ENCODE results near the gene TRAPPC14. TPM values are rescaled to one million over a fixed set of nuclear protein-coding genes. Genes with fewer than 3 reads are reported as not detected.

The TRAPPC14 gene
- total and polyA plus RNA-seq, 4 experiments from 2014 or later = 1.4 to 73.0 (median 37.1) TPM

- no peak overlapping the region for H3K27ac ChIP-seq (ENCODE audit: low read depth, low read length)
- ChIA-PET CTCF (ENCODE audit: partially characterized antibody) (no interaction called here), POLR2A (ENCODE audit: partially characterized antibody) (interaction anchor here (0.6 kb wide), 2 partner anchors 44 to 54 kb away, joined by 3 read pairs; no protein-coding TSS in a partner anchor)
- H3K4me3 ChIP-seq (ENCODE audit: low read length in 2 of 2) = no peak overlapping the region
- peaks cover 44% of the 10 kb centered on the region for H3K36me3 ChIP-seq (ENCODE audit: insufficient read depth, low read length)
- no peaks in the 10 kb centered on the region for H3K27me3 ChIP-seq (ENCODE audit: insufficient read depth, low read length)
- Mint-ChIP-seq H3K4me1 (no peaks in the 10 kb centered on the region), H3K27me3 (no peaks in the 10 kb centered on the region), H3K27ac (no peak overlapping the region), H3K4me3 (no peak overlapping the region), H3K36me3 (peaks cover 33 to 55% of the 10 kb centered on the region in 2 donors), H3K9me3 (no peaks in the 10 kb centered on the region)
- DNase-seq = no peak
- no peaks in the 10 kb centered on the region for H3K9me3 ChIP-seq (ENCODE audit: control insufficient read depth in 1 of 2, low read length in 2 of 2)
- intact Hi-C loops (cut with micrococcal nuclease) = no loop called here
- no peaks in the 10 kb centered on the region for H3K4me1 ChIP-seq (ENCODE audit: insufficient read depth, low read length)
Measured at GRCh38 chr7:100109521-100110163, 48.9 kb downstream of the TRAPPC14 start.

GRCh38 chr7:100107890-100108289 lies 50.6 kb downstream of the TRAPPC14 start:
- H3K9me3 ChIP-seq (ENCODE audit: control insufficient read depth in 1 of 2, low read length in 2 of 2) = no peaks in the 10 kb centered on the region
- no peaks in the 10 kb centered on the region for H3K27me3 ChIP-seq (ENCODE audit: insufficient read depth, low read length)
- peak overlapping the region in 1 of 7 donors; percentile 25 for H3K27ac Mint-ChIP-seq
- peaks cover 33 to 56% of the 10 kb centered on the region in 2 donors for H3K36me3 Mint-ChIP-seq
- ChIA-PET POLR2A (ENCODE audit: partially characterized antibody) (no interaction called here), CTCF (ENCODE audit: partially characterized antibody) (interaction anchor here (1.0 kb wide), 1 partner anchor 117 kb away, joined by 3 read pairs; no protein-coding TSS in a partner anchor)
- H3K27ac ChIP-seq (ENCODE audit: low read depth, low read length) = no peak overlapping the region
- peaks cover 0 to 8% (median under 1%) of the 10 kb centered on the region in 4 donors for H3K4me1 Mint-ChIP-seq
- no peaks in the 10 kb centered on the region for H3K4me1 ChIP-seq (ENCODE audit: insufficient read depth, low read length)
- H3K27me3 Mint-ChIP-seq = no peaks in the 10 kb centered on the region
- no peak overlapping the region for H3K4me3 Mint-ChIP-seq
- H3K9me3 Mint-ChIP-seq = no peaks in the 10 kb centered on the region
- intact Hi-C loops (cut with micrococcal nuclease) = no loop called here
- no peak for DNase-seq
- H3K4me3 ChIP-seq (ENCODE audit: low read length in 2 of 2) = no peak overlapping the region
- peaks cover 37% of the 10 kb centered on the region for H3K36me3 ChIP-seq (ENCODE audit: insufficient read depth, low read length)

- Mint-ChIP-seq H3K27me3 (no peaks in the 10 kb centered on the region), H3K9me3 (no peaks in the 10 kb centered on the region), H3K27ac (no peak overlapping the region), H3K36me3 (peaks cover 32 to 51% of the 10 kb centered on the region in 2 donors), H3K4me3 (no peak overlapping the region), H3K4me1 (peaks cover 3 to 14% (median 5%) of the 10 kb centered on the region in 4 donors)
- DNase-seq = no peak
- ChIA-PET CTCF (ENCODE audit: partially characterized antibody) (interaction anchor here (1.0 kb wide), 1 partner anchor 116 kb away, joined by 3 read pairs; no protein-coding TSS in a partner anchor), POLR2A (ENCODE audit: partially characterized antibody) (no interaction called here)
- intact Hi-C loops (cut with micrococcal nuclease) = no loop called here
- no peak overlapping the region for H3K4me3 ChIP-seq (ENCODE audit: low read length in 2 of 2)
- no peak overlapping the region for H3K27ac ChIP-seq (ENCODE audit: low read depth, low read length)
- peaks cover 37% of the 10 kb centered on the region for H3K36me3 ChIP-seq (ENCODE audit: insufficient read depth, low read length)
- H3K4me1 ChIP-seq (ENCODE audit: insufficient read depth, low read length) = peaks cover 3% of the 10 kb centered on the region
- no peaks in the 10 kb centered on the region for H3K27me3 ChIP-seq (ENCODE audit: insufficient read depth, low read length)
- H3K9me3 ChIP-seq (ENCODE audit: control insufficient read depth in 1 of 2, low read length in 2 of 2) = no peaks in the 10 kb centered on the region
Measured at GRCh38 chr7:100107125-100107737, 51.3 kb downstream of the TRAPPC14 start.

- CTCF ChIA-PET (ENCODE audit: partially characterized antibody) = no interaction called here
Measured at GRCh38 chr7:100106633-100107032, 51.9 kb downstream of the TRAPPC14 start.

GRCh38 chr7:100105534-100105933 lies 53.0 kb downstream of the TRAPPC14 start:
- Histone ChIP-seq H3K4me3 (ENCODE audit: low read length in 2 of 2) (no peak overlapping the region), H3K36me3 (ENCODE audit: insufficient read depth, low read length) (peaks cover 23% of the 10 kb centered on the region), H3K27ac (ENCODE audit: low read depth, low read length) (no peak overlapping the region), H3K27me3 (ENCODE audit: insufficient read depth, low read length) (no peaks in the 10 kb centered on the region), H3K4me1 (ENCODE audit: insufficient read depth, low read length) (peaks cover 8% of the 10 kb centered on the region), H3K9me3 (ENCODE audit: control insufficient read depth in 1 of 2, low read length in 2 of 2) (no peaks in the 10 kb centered on the region)
- intact Hi-C loops (cut with micrococcal nuclease) = no loop called here
- Mint-ChIP-seq H3K27me3 (peaks cover 0 to under 1% of the 10 kb centered on the region in 2 donors), H3K27ac (peak overlapping the region in 1 of 7 donors; percentile 19), H3K4me1 (peaks cover 3 to 18% (median 11%) of the 10 kb centered on the region in 4 donors), H3K4me3 (no peak overlapping the region), H3K9me3 (no peaks in the 10 kb centered on the region), H3K36me3 (peaks cover 21 to 47% of the 10 kb centered on the region in 2 donors)
- POLR2A ChIA-PET (ENCODE audit: partially characterized antibody) = interaction anchor here (0.8 to 8.2 kb wide), 3 partner anchors 9 to 18 kb away, joined by 3 to 175 read pairs (median 4); partner anchors contain the start of genes CNPY4 and MBLAC1
- no peak for DNase-seq
- CTCF ChIA-PET (ENCODE audit: partially characterized antibody) = interaction anchor here (0.6 to 1.5 kb wide), 2 partner anchors 25 to 77 kb away, joined by 3 read pairs; no protein-coding TSS in a partner anchor

More at GRCh38 chr7:100106633-100107032, 51.9 kb downstream of the TRAPPC14 start:
- no peak overlapping the region for H3K27ac Mint-ChIP-seq
- no peak overlapping the region for H3K4me3 Mint-ChIP-seq
- DNase-seq = no peak
- H3K27ac ChIP-seq (ENCODE audit: low read depth, low read length) = no peak overlapping the region
- H3K36me3 ChIP-seq (ENCODE audit: insufficient read depth, low read length) = peaks cover 32% of the 10 kb centered on the region
- H3K9me3 Mint-ChIP-seq = no peaks in the 10 kb centered on the region
- intact Hi-C loops (cut with micrococcal nuclease) = no loop called here
- H3K27me3 Mint-ChIP-seq = no peaks in the 10 kb centered on the region
- peaks cover 29 to 46% of the 10 kb centered on the region in 2 donors for H3K36me3 Mint-ChIP-seq
- H3K4me3 ChIP-seq (ENCODE audit: low read length in 2 of 2) = no peak overlapping the region
- H3K4me1 Mint-ChIP-seq = peaks cover 3 to 15% (median 6%) of the 10 kb centered on the region in 4 donors
- no peaks in the 10 kb centered on the region for H3K9me3 ChIP-seq (ENCODE audit: control insufficient read depth in 1 of 2, low read length in 2 of 2)
- H3K4me1 ChIP-seq (ENCODE audit: insufficient read depth, low read length) = peaks cover 8% of the 10 kb centered on the region
- POLR2A ChIA-PET (ENCODE audit: partially characterized antibody) = interaction anchor here (8.2 kb wide), 1 partner anchor 17 kb away, joined by 175 read pairs; the partner anchor contains the start of genes CNPY4 and MBLAC1
- no peaks in the 10 kb centered on the region for H3K27me3 ChIP-seq (ENCODE audit: insufficient read depth, low read length)

Small RNA genes within 50 kb of the gene (microRNA-seq; reads per million reads assigned to microRNA genes)
- gene MIR4658 (ENCODE audit: borderline microRNAs expressed, borderline number of aligned reads, borderline replicate concordance) = not detected

Other genes with a start within 250 kb of the TRAPPC14 start
- 10 to 100 TPM; 69.0 to 69.7 TPM for gene TRIM4, start 239.2 kb downstream of the TRAPPC14 start, total RNA-seq
- gene TRIM4, start 239.2 kb downstream of the TRAPPC14 start, polyA plus RNA-seq = 10 to 100 TPM; 18.2 to 28.8 TPM
- under 1 TPM; 0.39 to 0.61 TPM for gene GJC3, start 229.1 kb downstream of the TRAPPC14 start, total RNA-seq
- gene GJC3, start 229.1 kb downstream of the TRAPPC14 start, polyA plus RNA-seq = under 1 TPM; 0.23 to 0.94 TPM
- gene AZGP1, start 182.7 kb downstream of the TRAPPC14 start, total RNA-seq = not detected
- not detected for gene AZGP1, start 182.7 kb downstream of the TRAPPC14 start, polyA plus RNA-seq
- gene ZKSCAN1, start 143.1 kb downstream of the TRAPPC14 start, total RNA-seq = 100 to 1,000 TPM in 1 of 2 experiments, 10 to 100 TPM in 1; 94.8 to 101 TPM
- gene ZKSCAN1, start 143.1 kb downstream of the TRAPPC14 start, polyA plus RNA-seq = 10 to 100 TPM; 25.0 to 47.0 TPM
- gene ZSCAN21, start 108.9 kb downstream of the TRAPPC14 start, total RNA-seq = 10 to 100 TPM in 1 of 2 experiments, 1 to 10 TPM in 1; 9.9 to 10.6 TPM
- 1 to 10 TPM; 2.5 to 9.7 TPM for gene ZSCAN21, start 108.9 kb downstream of the TRAPPC14 start, polyA plus RNA-seq
- gene ZNF3, start 77.0 kb downstream of the TRAPPC14 start, total RNA-seq = 10 to 100 TPM; 44.2 to 44.8 TPM
- 10 to 100 TPM; 11.9 to 25.4 TPM for gene ZNF3, start 77.0 kb downstream of the TRAPPC14 start, polyA plus RNA-seq
- gene COPS6, start 69.8 kb downstream of the TRAPPC14 start, total RNA-seq = 10 to 100 TPM; 85.5 to 89.2 TPM
- gene COPS6, start 69.8 kb downstream of the TRAPPC14 start, polyA plus RNA-seq = 100 to 1,000 TPM; 155 to 261 TPM
- gene MCM7, start 57.3 kb downstream of the TRAPPC14 start, total RNA-seq = 100 to 1,000 TPM; 164 to 173 TPM
- 10 to 100 TPM; 26.9 to 29.9 TPM for gene MCM7, start 57.3 kb downstream of the TRAPPC14 start, polyA plus RNA-seq
- 10 to 100 TPM; 12.1 to 14.9 TPM for gene AP4M1, start 57.1 kb downstream of the TRAPPC14 start, total RNA-seq
- gene AP4M1, start 57.1 kb downstream of the TRAPPC14 start, polyA plus RNA-seq = 1 to 10 TPM; 3.2 to 4.3 TPM
- 10 to 100 TPM; 61.6 to 62.2 TPM for gene TAF6, start 39.4 kb downstream of the TRAPPC14 start, total RNA-seq
- gene TAF6, start 39.4 kb downstream of the TRAPPC14 start, polyA plus RNA-seq = 10 to 100 TPM; 25.3 to 35.2 TPM
- gene CNPY4, start 39.1 kb downstream of the TRAPPC14 start, total RNA-seq = 10 to 100 TPM; 69.0 to 69.8 TPM
- 10 to 100 TPM; 14.8 to 24.8 TPM for gene CNPY4, start 39.1 kb downstream of the TRAPPC14 start, polyA plus RNA-seq
- gene MBLAC1, start 31.8 kb downstream of the TRAPPC14 start, total RNA-seq = 1 to 10 TPM; 6.4 to 6.8 TPM
- gene MBLAC1, start 31.8 kb downstream of the TRAPPC14 start, polyA plus RNA-seq = 1 to 10 TPM in 1 of 2 donors, under 1 TPM in 1; 0.77 to 1.2 TPM
- 100 to 1,000 TPM; 178 to 189 TPM for gene LAMTOR4, start 9.8 kb downstream of the TRAPPC14 start, total RNA-seq
- gene LAMTOR4, start 9.8 kb downstream of the TRAPPC14 start, polyA plus RNA-seq = 100 to 1,000 TPM; 423 to 501 TPM
- 1 to 10 TPM; 8.0 to 8.9 TPM for gene GAL3ST4, start 9.9 kb upstream of the TRAPPC14 start, total RNA-seq
- gene GAL3ST4, start 9.9 kb upstream of the TRAPPC14 start, polyA plus RNA-seq = 1 to 10 TPM; 2.3 to 5.0 TPM
- 10 to 100 TPM; 11.8 to 12.5 TPM for gene GPC2, start 18.7 kb upstream of the TRAPPC14 start, total RNA-seq
- gene GPC2, start 18.7 kb upstream of the TRAPPC14 start, polyA plus RNA-seq = under 1 TPM in 1 of 2 donors, not detected in 1; 0.73 TPM
- 1 to 10 TPM; 6.5 to 7.7 TPM for gene STAG3, start 19.2 kb upstream of the TRAPPC14 start, total RNA-seq
- 1 to 10 TPM; 1.6 to 3.7 TPM for gene STAG3, start 19.2 kb upstream of the TRAPPC14 start, polyA plus RNA-seq
- 10 to 100 TPM; 77.4 to 85.2 TPM for gene PVRIG, start 61.2 kb upstream of the TRAPPC14 start, total RNA-seq
- gene PVRIG, start 61.2 kb upstream of the TRAPPC14 start, polyA plus RNA-seq = 10 to 100 TPM; 68.2 to 87.3 TPM
- not detected for gene SPDYE3, start 149.0 kb upstream of the TRAPPC14 start, total RNA-seq
- 1 to 10 TPM; 6.3 to 9.9 TPM for gene SPDYE3, start 149.0 kb upstream of the TRAPPC14 start, polyA plus RNA-seq
- gene PILRB, start 199.4 kb upstream of the TRAPPC14 start, total RNA-seq = 100 to 1,000 TPM; 104 to 117 TPM
- 1 to 10 TPM; 1.1 to 5.2 TPM for gene PILRB, start 199.4 kb upstream of the TRAPPC14 start, polyA plus RNA-seq
- gene PILRA, start 214.8 kb upstream of the TRAPPC14 start, total RNA-seq = 1 to 10 TPM; 5.7 to 5.8 TPM
- gene PILRA, start 214.8 kb upstream of the TRAPPC14 start, polyA plus RNA-seq = under 1 TPM in 1 of 2 donors, not detected in 1; 0.32 TPM

All from CD4-positive, alpha-beta memory T cell (primary cell).